Measurements from ENCODE around the gene KCTD2.
"Not testable (repeated sequence)": the region's sequence is repeated elsewhere in the genome, so short reads cannot be mapped to it uniquely, and the experiment has no call there.

KCTD2 gene

GRCh38 chr17:75012346-75013091, 34.5 kb upstream of the KCTD2 start, which contains the start of gene MRPL58:
TSS of gene MRPL58 (plus strand) at chr17:75012670. CDS start at chr17:75012687, 17 bp downstream.
- H3K9ac ChIP-seq (ENCODE audit: insufficient read length), result peak within 1 kb of the TSS; percentile 83
- DNase-seq (ENCODE audit: low read depth, low spot score), result no peak
- H3K4me3 ChIP-seq, result peak within 1 kb of the TSS; percentile 93
- H3K9me3 ChIP-seq (ENCODE audit: low read depth, low read length), result no peaks in the 10 kb centered on the region
- peaks cover 7% of the 10 kb centered on the region; the same call in 1 of the 2 replicates for H3K36me3 ChIP-seq (ENCODE audit: insufficient read depth, low read length)
- peak within 1 kb of the TSS; percentile 86 for H3K27ac ChIP-seq
- TF ChIP-seq EZH2 (IDR thresholded peaks at IDR 0.05), result no peak
- peak; percentile 92 for TF ChIP-seq POLR2AphosphoS5 (IDR thresholded peaks at IDR 0.05; ENCODE audit: borderline replicate concordance, low read depth, low read length)

- TF ChIP-seq POLR2AphosphoS5 (IDR thresholded peaks at IDR 0.05; ENCODE audit: borderline replicate concordance, low read depth, low read length), result no peak
- no peak for TF ChIP-seq FOXP2 (optimal IDR thresholded peaks at IDR 0.05; ENCODE audit: control extremely low read depth, extremely low read length, insufficient read depth)
- no peak for TF ChIP-seq EZH2 (IDR thresholded peaks at IDR 0.05)
- peak overlapping the region; percentile 83 for H3K9ac ChIP-seq (ENCODE audit: insufficient read length)
- DNase-seq (ENCODE audit: low read depth, low spot score), result no peak
- peak overlapping the region; percentile 93 for H3K4me3 ChIP-seq
- peak overlapping the region; percentile 54; the same call in 1 of the 2 replicates for H3K27ac ChIP-seq
- H3K36me3 ChIP-seq (ENCODE audit: insufficient read depth, low read length), result peaks cover 7% of the 10 kb centered on the region; the same call in 1 of the 2 replicates
- H3K9me3 ChIP-seq (ENCODE audit: low read depth, low read length), result no peaks in the 10 kb centered on the region
These were observed 33.9 kb upstream of the KCTD2 start for GRCh38 chr17:75013092-75013559.

DNA sequence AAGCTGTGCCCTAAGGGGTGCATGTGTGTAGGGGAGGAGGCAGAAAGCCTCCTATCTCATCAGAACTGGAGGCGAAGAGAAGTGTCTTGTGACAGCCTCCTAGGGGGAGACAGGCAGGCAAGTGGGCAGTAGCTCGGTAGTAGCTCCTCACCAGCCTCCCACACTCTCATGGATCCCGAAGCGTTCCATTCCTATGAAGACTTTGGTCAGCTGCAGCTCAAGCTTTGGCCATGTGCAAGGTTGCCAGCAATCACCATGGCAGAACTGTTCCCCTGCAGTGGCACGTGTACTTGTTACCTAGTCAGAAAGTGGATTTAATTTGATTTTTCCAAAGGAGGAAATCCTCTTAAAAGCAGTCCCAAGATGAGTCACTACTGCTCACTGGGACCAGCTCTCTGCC, 27.9 kb upstream of the KCTD2 start:
- Histone ChIP-seq H3K36me3 (ENCODE audit: insufficient read depth, low read length) (peaks cover 47% of the 10 kb centered on the region), H3K9ac (ENCODE audit: insufficient read length) (no peak overlapping the region), H3K4me3 (no peak overlapping the region), H3K27ac (no peak overlapping the region), H3K9me3 (ENCODE audit: low read depth, low read length) (no peaks in the 10 kb centered on the region)
- no peak for DNase-seq (ENCODE audit: low read depth, low spot score)
- no peak for TF ChIP-seq FOXP2 (optimal IDR thresholded peaks at IDR 0.05; ENCODE audit: control extremely low read depth, extremely low read length, insufficient read depth)
- no peak for TF ChIP-seq POLR2AphosphoS5 (IDR thresholded peaks at IDR 0.05; ENCODE audit: borderline replicate concordance, low read depth, low read length)
- TF ChIP-seq EZH2 (IDR thresholded peaks at IDR 0.05), result no peak

GRCh38 chr17:75019710-75020109, 27.3 kb upstream of the KCTD2 start:
- TF ChIP-seq POLR2AphosphoS5 (IDR thresholded peaks at IDR 0.05; ENCODE audit: borderline replicate concordance, low read depth, low read length), result no peak
- no peak overlapping the region for H3K27ac ChIP-seq

GRCh38 chr17:75020331-75021110, 26.5 kb upstream of the KCTD2 start:
- Histone ChIP-seq H3K9ac (ENCODE audit: insufficient read length) (no peak overlapping the region), H3K4me3 (no peak overlapping the region), H3K27ac (no peak overlapping the region), H3K9me3 (ENCODE audit: low read depth, low read length) (no peaks in the 10 kb centered on the region), H3K36me3 (ENCODE audit: insufficient read depth, low read length) (peaks cover 52% of the 10 kb centered on the region)
- no peak for DNase-seq (ENCODE audit: low read depth, low spot score)
- TF ChIP-seq FOXP2 (optimal IDR thresholded peaks at IDR 0.05; ENCODE audit: control extremely low read depth, extremely low read length, insufficient read depth) (no peak), EZH2 (IDR thresholded peaks at IDR 0.05) (no peak), POLR2AphosphoS5 (IDR thresholded peaks at IDR 0.05; ENCODE audit: borderline replicate concordance, low read depth, low read length) (no peak)

More at GRCh38 chr17:75019710-75020109, 27.3 kb upstream of the KCTD2 start:
- H3K4me3 ChIP-seq, result no peak overlapping the region
- no peak overlapping the region for H3K9ac ChIP-seq (ENCODE audit: insufficient read length)
- no peak for DNase-seq (ENCODE audit: low read depth, low spot score)
- H3K9me3 ChIP-seq (ENCODE audit: low read depth, low read length), result no peaks in the 10 kb centered on the region
- peaks cover 48% of the 10 kb centered on the region for H3K36me3 ChIP-seq (ENCODE audit: insufficient read depth, low read length)

- Histone ChIP-seq H3K9me3 (ENCODE audit: low read depth, low read length) (no peaks in the 10 kb centered on the region), H3K27ac (peak overlapping the region; percentile 61), H3K4me3 (no peak overlapping the region), H3K9ac (ENCODE audit: insufficient read length) (no peak overlapping the region), H3K36me3 (ENCODE audit: insufficient read depth, low read length) (peaks cover 35% of the 10 kb centered on the region)
- no peak for TF ChIP-seq EZH2 (IDR thresholded peaks at IDR 0.05)
- no peak for TF ChIP-seq POLR2AphosphoS5 (IDR thresholded peaks at IDR 0.05; ENCODE audit: borderline replicate concordance, low read depth, low read length)
- no peak for TF ChIP-seq FOXP2 (optimal IDR thresholded peaks at IDR 0.05; ENCODE audit: control extremely low read depth, extremely low read length, insufficient read depth)
- no peak for DNase-seq (ENCODE audit: low read depth, low spot score)
These were observed 22.2 kb upstream of the KCTD2 start for GRCh38 chr17:75024686-75025397.

GRCh38 chr17:75025398-75025734, 21.7 kb upstream of the KCTD2 start:
- peaks cover 29% of the 10 kb centered on the region for H3K36me3 ChIP-seq (ENCODE audit: insufficient read depth, low read length)
- H3K4me3 ChIP-seq; H3K9ac ChIP-seq (ENCODE audit: insufficient read length); H3K27ac ChIP-seq; DNase-seq (ENCODE audit: low read depth, low spot score); H3K9me3 ChIP-seq (ENCODE audit: low read depth, low read length): not testable (repeated sequence)

DNA sequence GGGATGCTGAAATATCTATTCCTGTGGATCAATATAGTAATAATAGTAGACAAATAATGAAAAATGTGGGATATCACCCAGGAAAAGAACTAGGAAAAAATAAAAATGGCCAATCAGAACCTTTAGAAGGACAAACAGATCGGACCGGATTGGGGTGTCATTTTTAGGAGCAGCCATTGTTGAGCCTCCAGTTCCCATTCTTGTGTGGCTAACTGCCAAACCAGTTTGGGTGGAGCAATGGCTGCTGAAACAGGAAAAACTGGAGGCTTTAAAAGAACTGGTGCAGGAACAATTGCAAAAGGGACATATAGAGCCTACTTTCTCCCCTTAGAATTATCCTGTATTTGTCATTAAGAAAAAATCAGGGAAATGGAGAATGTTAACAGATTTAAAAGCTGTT, 20.4 kb upstream of the KCTD2 start:
- H3K36me3 ChIP-seq (ENCODE audit: insufficient read depth, low read length), result peaks cover 16% of the 10 kb centered on the region; the same call in 1 of the 2 replicates

More for the DNA sequence above, 20.4 kb upstream of the KCTD2 start:
- not testable (repeated sequence) for H3K9me3 ChIP-seq (ENCODE audit: low read depth, low read length); DNase-seq (ENCODE audit: low read depth, low spot score); H3K4me3 ChIP-seq; H3K9ac ChIP-seq (ENCODE audit: insufficient read length)
- H3K27ac ChIP-seq, result peak overlapping the region; percentile 89; the same call in 1 of the 2 replicates

Data from SK-N-MC (cell line).